ENCODE results near the gene IQSEC1.

The IQSEC1 gene

GRCh38 chr3:13007251-13007941 is 65.8 kb downstream of the IQSEC1 start:
- TF ChIP-seq, protein P1, sequence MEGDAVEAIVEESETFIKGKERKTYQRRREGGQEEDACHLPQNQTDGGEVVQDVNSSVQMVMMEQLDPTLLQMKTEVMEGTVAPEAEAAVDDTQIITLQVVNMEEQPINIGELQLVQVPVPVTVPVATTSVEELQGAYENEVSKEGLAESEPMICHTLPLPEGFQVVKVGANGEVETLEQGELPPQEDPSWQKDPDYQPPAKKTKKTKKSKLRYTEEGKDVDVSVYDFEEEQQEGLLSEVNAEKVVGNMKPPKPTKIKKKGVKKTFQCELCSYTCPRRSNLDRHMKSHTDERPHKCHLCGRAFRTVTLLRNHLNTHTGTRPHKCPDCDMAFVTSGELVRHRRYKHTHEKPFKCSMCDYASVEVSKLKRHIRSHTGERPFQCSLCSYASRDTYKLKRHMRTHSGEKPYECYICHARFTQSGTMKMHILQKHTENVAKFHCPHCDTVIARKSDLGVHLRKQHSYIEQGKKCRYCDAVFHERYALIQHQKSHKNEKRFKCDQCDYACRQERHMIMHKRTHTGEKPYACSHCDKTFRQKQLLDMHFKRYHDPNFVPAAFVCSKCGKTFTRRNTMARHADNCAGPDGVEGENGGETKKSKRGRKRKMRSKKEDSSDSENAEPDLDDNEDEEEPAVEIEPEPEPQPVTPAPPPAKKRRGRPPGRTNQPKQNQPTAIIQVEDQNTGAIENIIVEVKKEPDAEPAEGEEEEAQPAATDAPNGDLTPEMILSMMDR (IDR thresholded peaks at IDR 0.05) = no peak

DNA sequence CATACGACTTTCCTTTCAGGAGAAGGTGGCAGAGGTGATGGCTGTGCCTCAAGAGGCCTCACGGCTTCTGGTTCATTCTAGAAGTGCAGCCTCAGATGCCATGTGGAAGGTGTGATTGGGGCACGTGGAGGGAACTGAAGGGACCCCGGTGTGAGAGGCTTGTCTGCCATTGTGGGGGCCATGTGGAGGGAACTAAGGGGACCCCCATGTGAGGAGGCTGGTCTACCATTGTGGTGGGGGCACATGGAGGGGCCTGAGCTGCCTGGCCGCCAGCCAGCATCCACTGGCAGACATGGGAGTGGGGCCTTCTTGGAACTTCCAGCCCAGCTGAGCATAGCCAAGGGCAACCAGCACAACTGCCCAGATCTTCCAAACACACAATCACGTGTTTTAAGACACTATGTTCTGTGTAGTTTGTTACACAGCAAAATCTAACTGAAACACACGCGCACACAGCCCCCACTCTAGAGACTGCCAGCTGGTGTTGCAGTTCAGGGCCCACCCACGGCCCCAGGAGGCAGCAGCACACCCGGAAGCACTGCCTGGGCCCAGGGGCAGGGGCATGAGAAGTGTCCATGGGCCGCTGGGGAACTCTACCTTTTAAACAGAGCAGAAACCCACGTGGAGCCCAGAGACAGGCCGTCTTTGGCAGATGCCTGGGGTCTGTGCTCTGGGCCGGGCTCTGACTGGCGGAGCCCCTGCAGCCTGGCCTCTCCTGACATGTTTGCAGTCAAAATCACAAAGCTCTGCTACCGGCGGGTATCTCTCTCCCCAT is 66.8 kb downstream of the IQSEC1 start:
- TF ChIP-seq, protein P1 (IDR thresholded peaks at IDR 0.05) = no peak

GRCh38 chr3:13005301-13005700 is 67.9 kb downstream of the IQSEC1 start:
- TF ChIP-seq, protein P1 (IDR thresholded peaks at IDR 0.05) = no peak

DNA sequence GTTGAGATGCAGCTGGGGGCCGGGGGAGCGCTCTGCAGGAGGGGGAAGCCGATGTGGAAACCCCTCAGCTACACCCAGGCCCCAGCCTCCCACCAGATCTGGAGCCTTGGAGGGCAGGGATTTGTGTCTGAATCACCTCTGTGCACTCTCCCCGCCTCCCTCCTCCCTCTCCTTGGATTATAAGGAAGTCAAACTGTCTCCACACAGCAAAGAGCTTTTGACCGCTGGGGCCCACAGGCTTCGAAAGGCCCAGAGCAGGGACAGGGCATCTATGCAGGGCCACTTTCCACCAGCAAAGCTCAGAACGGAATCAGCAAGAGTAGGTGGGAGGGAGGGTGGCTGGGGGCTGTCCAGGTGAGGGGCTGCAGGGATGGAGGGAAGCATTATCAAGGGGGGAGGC is 68.9 kb downstream of the IQSEC1 start:
- TF ChIP-seq, protein P1 (IDR thresholded peaks at IDR 0.05) = no peak

DNA sequence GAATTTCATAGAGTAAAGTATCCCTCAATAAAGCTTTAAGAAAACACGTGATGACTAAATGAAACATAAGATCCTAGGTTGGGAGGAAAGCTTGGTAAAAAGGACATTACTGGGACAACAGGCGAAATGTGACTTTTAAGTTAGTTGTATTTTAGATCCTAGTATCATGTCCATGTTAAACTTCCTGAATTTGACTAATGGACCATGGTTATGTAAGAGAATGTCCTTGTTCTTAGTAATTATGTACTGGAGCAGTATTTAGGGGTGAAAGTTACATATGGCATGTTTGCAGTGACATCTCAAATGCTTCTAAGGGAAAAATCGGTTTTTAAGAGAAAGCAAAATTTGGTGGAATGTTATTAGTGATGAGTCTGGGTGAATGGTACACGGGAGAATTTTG is 69.6 kb downstream of the IQSEC1 start:
- TF ChIP-seq, protein P1 (IDR thresholded peaks at IDR 0.05) = no peak

GRCh38 chr3:13002398-13003124 is 70.7 kb downstream of the IQSEC1 start:
- TF ChIP-seq, protein P1 (IDR thresholded peaks at IDR 0.05) = no peak
